GM19035 (cell line): Measurements from ENCODE around the gene SLC13A4.

Experiments used
- ATAC-seq: cut with Tn5 transposase; IDR thresholded peaks from one replicate; pipeline ENCODE4 v1.9.1; 2021; ENCODE audit not compliant: unreplicated experiment

SLC13A4 gene

GRCh38 chr7:135721198-135721820 lies 6.7 kb downstream of the SLC13A4 start:
- no peak for ATAC-seq

- ATAC-seq, result no peak
Measured at GRCh38 chr7:135719688-135720087, 8.3 kb downstream of the SLC13A4 start.

GRCh38 chr7:135718794-135719437 lies 9.1 kb downstream of the SLC13A4 start:
- no peak for ATAC-seq

GRCh38 chr7:135718219-135718618 lies 9.8 kb downstream of the SLC13A4 start:
- ATAC-seq, result no peak

GRCh38 chr7:135717693-135718092 lies 10.3 kb downstream of the SLC13A4 start:
- no peak for ATAC-seq

- no peak for ATAC-seq
Measured at GRCh38 chr7:135716677-135717238, 11.2 kb downstream of the SLC13A4 start.

GRCh38 chr7:135715673-135716072 lies 12.3 kb downstream of the SLC13A4 start:
- no peak for ATAC-seq

- no peak for ATAC-seq
Measured at GRCh38 chr7:135715055-135715522, 12.9 kb downstream of the SLC13A4 start.

- ATAC-seq, result no peak
Measured at GRCh38 chr7:135714534-135715009, 13.4 kb downstream of the SLC13A4 start.

GRCh38 chr7:135713836-135714470 lies 14.0 kb downstream of the SLC13A4 start:
- ATAC-seq, result no peak

GRCh38 chr7:135712796-135713195 lies 15.2 kb downstream of the SLC13A4 start:
- ATAC-seq, result no peak

GRCh38 chr7:135712182-135712782 lies 15.7 kb downstream of the SLC13A4 start:
- ATAC-seq, result no peak

GRCh38 chr7:135711139-135711469 lies 16.9 kb downstream of the SLC13A4 start:
- no peak for ATAC-seq

- ATAC-seq, result no peak
Measured at GRCh38 chr7:135710417-135711138, 17.4 kb downstream of the SLC13A4 start.

- no peak for ATAC-seq
Measured at GRCh38 chr7:135709508-135709907, 18.5 kb downstream of the SLC13A4 start.

- no peak for ATAC-seq
Measured at GRCh38 chr7:135708041-135708440, 19.9 kb downstream of the SLC13A4 start.

GRCh38 chr7:135707570-135707966 lies 20.4 kb downstream of the SLC13A4 start:
- no peak for ATAC-seq

- ATAC-seq, result no peak
Measured at GRCh38 chr7:135706858-135707569, 21.0 kb downstream of the SLC13A4 start.

- no peak for ATAC-seq
Measured at GRCh38 chr7:135706038-135706742, 21.8 kb downstream of the SLC13A4 start.

- ATAC-seq, result no peak
Measured at GRCh38 chr7:135704698-135705097, 23.3 kb downstream of the SLC13A4 start.
